Adrenal gland (tissue), 12 donors: ENCODE measurements around the gene DNAH11. TPM values are rescaled to one million over a fixed set of nuclear protein-coding genes. Genes with fewer than 3 reads are reported as not detected.

Experiments used
- DNase-seq, 7 donors: peaks; one replicate each; pipeline ENCODE4 v3.0.0-alpha.2; 2019 to 2020
- H3K27ac ChIP-seq, 5 donors: fragments of 200-600 bp; sonication (generic) in 4 of 5; 1 replicate in 3 of 5; 2 replicates in 2 of 5; pipeline versions ENCODE4 v1.5.1 to v1.8.0; 2016 to 2020; ENCODE audit warnings: mild to moderate bottlenecking in 1 of 5
- H3K27me3 ChIP-seq: fragments of 200-600 bp; 2 replicates; pipeline ENCODE4 v1.8.0; 2021
- H3K36me3 ChIP-seq, 2 donors: fragments of 200-600 bp; replicated peaks in 1 of 2; 1 replicate in 1 of 2; 2 replicates in 1 of 2; pipeline versions ENCODE4 v1.5.1 to v1.8.0; 2018 to 2022
- H3K4me1 ChIP-seq, 2 donors: fragments of 200-600 bp; replicated peaks in 1 of 2; 1 replicate in 1 of 2; 2 replicates in 1 of 2; pipeline versions ENCODE4 v1.5.1 to v1.8.0; 2018 to 2021
- H3K4me3 ChIP-seq, 4 donors: fragments of 200-600 bp; sonication (generic) in 3 of 4; one replicate each; pipeline ENCODE4 v1.5.1; 2016 to 2018
- H3K9me3 ChIP-seq, 3 donors: fragments of 200-600 bp; sonication (generic) in 1 of 3; replicated peaks in 1 of 3; 1 replicate in 2 of 3; 2 replicates in 1 of 3; pipeline versions ENCODE4 v1.5.1 to v1.8.0; 2016 to 2021
- CTCF ChIP-seq, 6 experiments: fragments of 450-650 bp in 4 of 6; fragments of 200-600 bp in 2 of 6; sonication (generic) in 1 of 6; IDR thresholded peaks; 1 replicate in 5 of 6; 2 replicates in 1 of 6; pipeline versions ENCODE4 v1.5.1 to v1.8.0; 2016 to 2021; ENCODE audit warnings: antibody characterized with exemption in 6 of 6, mild to moderate bottlenecking in 2 of 6, moderate library complexity in 1 of 6
- POLR2A ChIP-seq, 2 donors: fragments of 450-650 bp; IDR thresholded peaks; one replicate each; pipeline ENCODE4 v1.6.1; 2017; ENCODE audit warnings: antibody characterized with exemption in 2 of 2, mild to moderate bottlenecking in 2 of 2, moderate library complexity in 1 of 2
- WGBS, 4 donors: extraction: QIAGEN DNeasy Blood & Tissue Kit in 2 of 4; methylation state at CpG; one replicate each; pipeline versions ENCODE4 v1.1.5 to v1.1.7; 2013 to 2017; 5-methylcytosine and 5-hydroxymethylcytosine counted together
- intact Hi-C, 2 donors: fragments of 100-400 bp; cut with DNase I; formaldehyde crosslinking; loops; one replicate each; pipeline versions ENCODE4 v1.14.1 to v1.15.0; 2022 to 2023
- polyA plus RNA-seq, 3 donors: library from polyadenylated mRNA; stranded (reverse); fragments of 200-250 nt in 2 of 3; fragments of 350-450 nt in 1 of 3; fragmentation: Illumina TruSeq in 1 of 3; extraction: RNeasy Lipid Tissue Mini Kit (QIAGEN cat#74804) in 1 of 3; gene quantifications; one replicate each; pipeline ENCODE4 v1.2.3, GENCODE V29; 2013 to 2014
- total RNA-seq, 9 donors: library from RNA; depleted of rRNA in 4 of 9; stranded (reverse); fragments of >200 nt in 4 of 9; fragments of 120-200 nt in 1 of 9; fragmentation: NEBNext Ultra II Directional in 1 of 9; extraction: Animal tissue kit (Norgen Biotek cat#: 25700) in 1 of 9; gene quantifications; one replicate each; pipeline versions ENCODE4 v1.1.0 to v1.2.4, GENCODE V29; 2013 to 2023
- donor health status: healthy with polysubstance abuse.
- donor health status: Bipolar disorder and iron deficiency.
- donor health status: DM: yes; HTN: yes; CAD: no.
- donor health status: DM: no; HTN: no; CAD: no.
- donor health status: DM: no; HTN: no; CAD: no.
- donor health status: DM: yes; HTN: yes; CAD: no.

The DNAH11 gene
- total and polyA plus RNA-seq, 12 donors = 5.1 to 77.7 (median 23.1) TPM

- intact Hi-C loops = no loop called here
- H3K36me3 ChIP-seq = no peaks in the 10 kb centered on the region
These were observed 3.8 kb upstream of the DNAH11 start for GRCh38 chr7:21538936-21539495.

GRCh38 chr7:21543528-21544302 is 876 bp downstream of the DNAH11 start:
- no peak overlapping the region for H3K27ac ChIP-seq

More at GRCh38 chr7:21538936-21539495, 3.8 kb upstream of the DNAH11 start:
- no peak overlapping the region for H3K4me3 ChIP-seq
- no peak for TF ChIP-seq POLR2A (IDR thresholded peaks at IDR 0.05)
- no peak for TF ChIP-seq CTCF (IDR thresholded peaks at IDR 0.05)
- no peaks in the 10 kb centered on the region for H3K27me3 ChIP-seq
- 81 to 87% (median 83%) methylated on average over 3 of the region's 3 CpGs for WGBS, 4 donors
- H3K9me3 ChIP-seq = no peaks in the 10 kb centered on the region
- no peak for DNase-seq
- no peak overlapping the region for H3K27ac ChIP-seq
- H3K4me1 ChIP-seq = peaks cover 0 to 11% of the 10 kb centered on the region in 2 donors

GRCh38 chr7:21544303-21544656 is 1.4 kb downstream of the DNAH11 start:
- Histone ChIP-seq H3K27ac (no peak overlapping the region), H3K9me3 (no peaks in the 10 kb centered on the region), H3K4me1 (peaks cover 0 to 13% of the 10 kb centered on the region in 2 donors), H3K36me3 (no peaks in the 10 kb centered on the region), H3K27me3 (no peaks in the 10 kb centered on the region), H3K4me3 (peak overlapping the region in 1 of 4 donors; percentile 69)
- 28 to 41% (median 37%) methylated on average over 3 of the region's 3 CpGs for WGBS, 4 donors
- TF ChIP-seq POLR2A (IDR thresholded peaks at IDR 0.05) = no peak
- no peak for TF ChIP-seq CTCF (IDR thresholded peaks at IDR 0.05)
- DNase-seq = no peak
- intact Hi-C loops = no loop called here

More at GRCh38 chr7:21543528-21544302, 876 bp downstream of the DNAH11 start:
- no peak for TF ChIP-seq POLR2A (IDR thresholded peaks at IDR 0.05)
- no peak for TF ChIP-seq CTCF (IDR thresholded peaks at IDR 0.05)
- Histone ChIP-seq H3K4me1 (peaks cover 0 to 13% of the 10 kb centered on the region in 2 donors), H3K36me3 (no peaks in the 10 kb centered on the region), H3K4me3 (peak overlapping the region in 2 of 4 donors; percentile 41 to 69), H3K9me3 (no peaks in the 10 kb centered on the region), H3K27me3 (no peaks in the 10 kb centered on the region)
- intact Hi-C loops = no loop called here
- peak in 3 of 7 donors; percentile 13 to 25 (median 14) for DNase-seq
- WGBS, 4 donors = 13 to 17% (median 15%) methylated on average over 20 to 31 of the region's 31 CpGs

- 57 to 70% (median 65%) methylated on average over 3 of the region's 3 CpGs for WGBS, 4 donors
- H3K27ac ChIP-seq = no peak overlapping the region
- TF ChIP-seq POLR2A (IDR thresholded peaks at IDR 0.05) (no peak), CTCF (IDR thresholded peaks at IDR 0.05) (no peak)
- no peaks in the 10 kb centered on the region for H3K36me3 ChIP-seq
- no peaks in the 10 kb centered on the region for H3K9me3 ChIP-seq
- H3K27me3 ChIP-seq = no peaks in the 10 kb centered on the region
- DNase-seq = peak in 1 of 7 donors; percentile 13
- no peak overlapping the region for H3K4me3 ChIP-seq
- intact Hi-C loops = no loop called here
- peaks cover 0 to 13% of the 10 kb centered on the region in 2 donors for H3K4me1 ChIP-seq
These were observed 1.9 kb downstream of the DNAH11 start for GRCh38 chr7:21544715-21545114.
